OCI-LY1 (cell line): ENCODE results near the gene GRID2.

ENCODE experiments used
- H2AFZ ChIP-seq: fragments of 200-600 bp; sonication (generic), shearing (Covaris generic); 2 replicates; pipeline ENCODE4 v1.6.0; 2014; ENCODE audit warnings: antibody characterized with exemption, mild to moderate bottlenecking, low read length
- H3F3A ChIP-seq: fragments of 200-600 bp; sonication (generic), shearing (Covaris generic); 2 replicates; pipeline ENCODE4 v1.6.0; 2014; ENCODE audit warnings: mild to moderate bottlenecking, antibody characterized with exemption, low read length, moderate library complexity; ENCODE audit not compliant: insufficient read depth
- H3K27ac ChIP-seq: fragments of 200-600 bp; sonication (generic); 2 replicates; pipeline ENCODE4 v1.5.1; 2014; ENCODE audit warnings: low read length, mixed run types, mild to moderate bottlenecking, low read depth; ENCODE audit not compliant: poor library complexity, severe bottlenecking
- H3K27me3 ChIP-seq: fragments of 200-600 bp; sonication (generic); 2 replicates; pipeline ENCODE4 v1.6.0; 2014; ENCODE audit warnings: antibody characterized with exemption, mild to moderate bottlenecking, low read length, moderate library complexity; ENCODE audit not compliant: insufficient read depth
- H3K36me3 ChIP-seq: fragments of 200-600 bp; sonication (generic); 2 replicates; pipeline ENCODE4 v1.6.1; 2014; ENCODE audit warnings: mild to moderate bottlenecking, antibody characterized with exemption, low read length, moderate library complexity, mixed read lengths; ENCODE audit not compliant: insufficient read depth
- H3K4me1 ChIP-seq: fragments of 200-600 bp; sonication (generic); 2 replicates; pipeline ENCODE4 v1.5.1; 2014; ENCODE audit warnings: mild to moderate bottlenecking, low read length, moderate library complexity; ENCODE audit not compliant: insufficient read depth, severe bottlenecking
- H3K4me2 ChIP-seq: fragments of 200-600 bp; sonication (generic), shearing (Covaris generic); 2 replicates; pipeline ENCODE4 v1.6.1; 2014; ENCODE audit warnings: low read length
- H3K4me3 ChIP-seq: fragments of 200-600 bp; sonication (generic); 2 replicates; pipeline ENCODE4 v1.5.1; 2014; ENCODE audit warnings: low read length, low read depth, mild to moderate bottlenecking, mixed read lengths; ENCODE audit not compliant: poor library complexity, severe bottlenecking
- H3K79me2 ChIP-seq: fragments of 200-600 bp; shearing (Covaris generic); 2 replicates; pipeline ENCODE4 v1.6.1; 2016; ENCODE audit warnings: mixed run types, low read length, mixed read lengths; ENCODE audit not compliant: insufficient read depth
- H3K9ac ChIP-seq: fragments of 200-600 bp; sonication (generic), shearing (Covaris generic); 2 replicates; pipeline ENCODE4 v1.6.1; 2014; ENCODE audit warnings: mild to moderate bottlenecking, low read length, mixed read lengths
- H3K9me2 ChIP-seq: fragments of 200-600 bp; sonication (generic), shearing (Covaris generic); 2 replicates; pipeline ENCODE4 v1.6.1; 2014; ENCODE audit warnings: low read depth, mild to moderate bottlenecking, low read length, mixed read lengths
- H3K9me3 ChIP-seq: fragments of 200-600 bp; shearing (Covaris generic); 2 replicates; pipeline ENCODE4 v1.6.1; 2014; ENCODE audit warnings: low read length, mixed read lengths
- H4K20me1 ChIP-seq: fragments of 200-600 bp; sonication (generic), shearing (Covaris generic); 2 replicates; pipeline ENCODE4 v1.6.0; 2016; ENCODE audit warnings: mild to moderate bottlenecking, low read length; ENCODE audit not compliant: insufficient read depth
- EZH2 ChIP-seq: fragments of 200-600 bp; sonication (generic), shearing (Covaris generic); IDR thresholded peaks from 2 replicates; pipeline ENCODE4 v1.8.0; 2017; ENCODE audit warnings: borderline replicate concordance, mixed run types, mild to moderate bottlenecking, antibody characterized with exemption, low read length, moderate library complexity, mixed read lengths
- TF ChIP-seq, protein P1 (sequence below): fragments of 200-600 bp; sonication (generic), shearing (Covaris generic); IDR thresholded peaks from 2 replicates; pipeline ENCODE4 v1.5.1; 2017; ENCODE audit warnings: mild to moderate bottlenecking, antibody characterized with exemption, low read length, moderate library complexity, mixed read lengths

Gene GRID2

DNA sequence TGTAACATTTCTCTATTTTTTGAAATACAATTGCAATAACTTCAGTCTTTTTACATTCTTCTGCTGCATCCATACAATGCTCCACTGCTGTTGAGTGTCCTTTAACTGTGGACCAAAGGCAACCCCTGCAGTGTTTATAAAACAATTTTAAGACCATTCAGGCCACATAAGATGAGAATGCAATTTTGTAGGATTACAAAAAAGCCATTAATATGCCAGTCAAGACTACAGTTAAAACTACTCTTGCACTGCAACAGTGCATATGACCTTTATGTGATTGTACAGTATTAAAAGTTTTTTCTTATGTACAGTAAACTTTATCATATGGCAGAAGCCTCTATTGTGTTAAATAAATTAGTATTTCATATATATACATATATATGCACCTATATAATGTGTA, 1469.1 kb downstream of the GRID2 start:
- H3K27ac ChIP-seq = no peak overlapping the region
- H3K4me2 ChIP-seq = no peak overlapping the region
- no peak overlapping the region for H3K9ac ChIP-seq
- no peaks in the 10 kb centered on the region for H3K36me3 ChIP-seq
- no peaks in the 10 kb centered on the region for H4K20me1 ChIP-seq
- no peaks in the 10 kb centered on the region for H3K79me2 ChIP-seq
- no peaks in the 10 kb centered on the region for H3F3A ChIP-seq
- TF ChIP-seq, protein P1, sequence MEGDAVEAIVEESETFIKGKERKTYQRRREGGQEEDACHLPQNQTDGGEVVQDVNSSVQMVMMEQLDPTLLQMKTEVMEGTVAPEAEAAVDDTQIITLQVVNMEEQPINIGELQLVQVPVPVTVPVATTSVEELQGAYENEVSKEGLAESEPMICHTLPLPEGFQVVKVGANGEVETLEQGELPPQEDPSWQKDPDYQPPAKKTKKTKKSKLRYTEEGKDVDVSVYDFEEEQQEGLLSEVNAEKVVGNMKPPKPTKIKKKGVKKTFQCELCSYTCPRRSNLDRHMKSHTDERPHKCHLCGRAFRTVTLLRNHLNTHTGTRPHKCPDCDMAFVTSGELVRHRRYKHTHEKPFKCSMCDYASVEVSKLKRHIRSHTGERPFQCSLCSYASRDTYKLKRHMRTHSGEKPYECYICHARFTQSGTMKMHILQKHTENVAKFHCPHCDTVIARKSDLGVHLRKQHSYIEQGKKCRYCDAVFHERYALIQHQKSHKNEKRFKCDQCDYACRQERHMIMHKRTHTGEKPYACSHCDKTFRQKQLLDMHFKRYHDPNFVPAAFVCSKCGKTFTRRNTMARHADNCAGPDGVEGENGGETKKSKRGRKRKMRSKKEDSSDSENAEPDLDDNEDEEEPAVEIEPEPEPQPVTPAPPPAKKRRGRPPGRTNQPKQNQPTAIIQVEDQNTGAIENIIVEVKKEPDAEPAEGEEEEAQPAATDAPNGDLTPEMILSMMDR = no peak
- no peak for TF ChIP-seq EZH2
- H3K9me3 ChIP-seq = no peaks in the 10 kb centered on the region
- H3K27me3 ChIP-seq = no peaks in the 10 kb centered on the region
- H3K4me1 ChIP-seq = no peaks in the 10 kb centered on the region
- H3K9me2 ChIP-seq = no peaks in the 10 kb centered on the region
- H3K4me3 ChIP-seq = no peak overlapping the region
- H2AFZ ChIP-seq = no peak overlapping the region

GRCh38 chr4:93775551-93775950, 1471.8 kb downstream of the GRID2 start:
- Histone ChIP-seq H3K79me2 (no peaks in the 10 kb centered on the region), H3K9me3 (no peaks in the 10 kb centered on the region), H3K27me3 (no peaks in the 10 kb centered on the region; the same call in 1 of the 2 replicates), H3K9me2 (no peaks in the 10 kb centered on the region), H3K4me2 (no peak overlapping the region), H3K27ac (no peak overlapping the region), H3K36me3 (no peaks in the 10 kb centered on the region), H3K4me3 (no peak overlapping the region), H4K20me1 (no peaks in the 10 kb centered on the region), H2AFZ (no peak overlapping the region), H3K4me1 (no peaks in the 10 kb centered on the region), H3F3A (no peaks in the 10 kb centered on the region), H3K9ac (no peak overlapping the region)
- TF ChIP-seq EZH2 = no peak
- TF ChIP-seq, protein P1 = no peak

DNA sequence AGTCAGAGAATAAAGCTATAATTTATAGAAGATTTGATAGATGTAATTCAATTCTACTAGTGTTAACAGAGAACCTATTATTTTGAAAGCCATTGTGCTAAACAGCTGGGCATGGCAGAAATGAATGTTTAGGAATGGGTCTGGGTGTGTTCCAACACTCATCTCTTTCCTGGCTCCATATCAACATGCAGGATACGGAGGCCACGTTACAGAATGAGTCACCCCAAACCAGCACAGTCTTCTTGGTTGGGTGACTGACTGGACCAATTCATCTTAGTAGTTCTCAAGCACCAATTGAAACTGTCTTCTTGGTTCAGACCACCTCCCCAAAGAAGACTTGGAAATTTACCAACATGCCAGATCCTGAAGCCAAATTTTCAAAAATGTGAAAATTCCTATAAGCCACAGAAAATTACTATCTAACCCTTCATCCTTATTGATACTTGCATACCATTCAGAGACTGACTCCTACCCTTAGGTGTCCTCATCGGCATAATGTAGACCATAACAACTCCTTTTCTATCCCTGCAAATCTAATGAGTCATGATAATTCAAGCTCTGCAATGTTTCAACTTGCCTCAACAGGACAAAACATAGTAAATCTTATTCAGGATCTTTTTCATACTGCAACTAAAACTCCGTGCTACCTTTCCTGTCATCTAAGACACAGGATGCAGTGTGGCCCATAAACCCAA, 1472.8 kb downstream of the GRID2 start:
- no peak overlapping the region for H3K4me3 ChIP-seq
- H3K9me2 ChIP-seq = no peaks in the 10 kb centered on the region
- H3K9ac ChIP-seq = no peak overlapping the region
- H2AFZ ChIP-seq = no peak overlapping the region
- no peak for TF ChIP-seq EZH2
- TF ChIP-seq, protein P1 = no peak
- no peaks in the 10 kb centered on the region for H3K36me3 ChIP-seq
- no peaks in the 10 kb centered on the region for H3K4me1 ChIP-seq
- no peaks in the 10 kb centered on the region; the same call in 1 of the 2 replicates for H3K27me3 ChIP-seq
- H3K4me2 ChIP-seq = no peak overlapping the region
- no peaks in the 10 kb centered on the region for H3F3A ChIP-seq
- H3K79me2 ChIP-seq = no peaks in the 10 kb centered on the region
- no peaks in the 10 kb centered on the region for H3K9me3 ChIP-seq
- no peak overlapping the region for H3K27ac ChIP-seq
- no peaks in the 10 kb centered on the region for H4K20me1 ChIP-seq
